ENCODE measurements around the gene EPB41L3. TPM values are rescaled to one million over a fixed set of nuclear protein-coding genes. Genes with fewer than 3 reads are reported as not detected.

The EPB41L3 gene
- polyA plus RNA-seq, 1 donor from 2014 or later: 19.6 TPM

DNA sequence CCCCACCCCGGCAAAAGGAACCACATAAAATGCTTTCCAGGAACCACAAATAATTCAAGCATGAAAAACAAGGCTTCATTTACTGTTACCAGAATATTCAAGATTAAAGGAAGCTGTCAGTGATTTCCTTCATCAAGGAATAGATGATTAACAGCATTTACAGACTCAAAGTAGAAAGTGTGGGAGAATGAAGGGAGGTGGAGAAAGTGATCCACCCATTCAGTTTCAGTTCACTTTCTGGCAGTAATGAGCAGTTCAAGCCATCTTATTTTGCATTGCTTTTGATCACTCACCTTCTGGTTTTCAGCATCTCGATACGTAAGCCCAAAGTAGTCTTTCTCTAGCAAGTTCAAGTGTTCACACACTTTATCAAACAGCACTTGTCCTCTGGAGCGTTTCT, 99.0 kb downstream of the EPB41L3 start:
- no peak for TF ChIP-seq MXI1 (conservative IDR thresholded peaks at IDR 0.05; ENCODE audit: poor library complexity, severe bottlenecking)
- TF ChIP-seq, protein P1, sequence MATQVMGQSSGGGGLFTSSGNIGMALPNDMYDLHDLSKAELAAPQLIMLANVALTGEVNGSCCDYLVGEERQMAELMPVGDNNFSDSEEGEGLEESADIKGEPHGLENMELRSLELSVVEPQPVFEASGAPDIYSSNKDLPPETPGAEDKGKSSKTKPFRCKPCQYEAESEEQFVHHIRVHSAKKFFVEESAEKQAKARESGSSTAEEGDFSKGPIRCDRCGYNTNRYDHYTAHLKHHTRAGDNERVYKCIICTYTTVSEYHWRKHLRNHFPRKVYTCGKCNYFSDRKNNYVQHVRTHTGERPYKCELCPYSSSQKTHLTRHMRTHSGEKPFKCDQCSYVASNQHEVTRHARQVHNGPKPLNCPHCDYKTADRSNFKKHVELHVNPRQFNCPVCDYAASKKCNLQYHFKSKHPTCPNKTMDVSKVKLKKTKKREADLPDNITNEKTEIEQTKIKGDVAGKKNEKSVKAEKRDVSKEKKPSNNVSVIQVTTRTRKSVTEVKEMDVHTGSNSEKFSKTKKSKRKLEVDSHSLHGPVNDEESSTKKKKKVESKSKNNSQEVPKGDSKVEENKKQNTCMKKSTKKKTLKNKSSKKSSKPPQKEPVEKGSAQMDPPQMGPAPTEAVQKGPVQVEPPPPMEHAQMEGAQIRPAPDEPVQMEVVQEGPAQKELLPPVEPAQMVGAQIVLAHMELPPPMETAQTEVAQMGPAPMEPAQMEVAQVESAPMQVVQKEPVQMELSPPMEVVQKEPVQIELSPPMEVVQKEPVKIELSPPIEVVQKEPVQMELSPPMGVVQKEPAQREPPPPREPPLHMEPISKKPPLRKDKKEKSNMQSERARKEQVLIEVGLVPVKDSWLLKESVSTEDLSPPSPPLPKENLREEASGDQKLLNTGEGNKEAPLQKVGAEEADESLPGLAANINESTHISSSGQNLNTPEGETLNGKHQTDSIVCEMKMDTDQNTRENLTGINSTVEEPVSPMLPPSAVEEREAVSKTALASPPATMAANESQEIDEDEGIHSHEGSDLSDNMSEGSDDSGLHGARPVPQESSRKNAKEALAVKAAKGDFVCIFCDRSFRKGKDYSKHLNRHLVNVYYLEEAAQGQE (IDR thresholded peaks at IDR 0.05; ENCODE audit: borderline replicate concordance): no peak
- no peak for TF ChIP-seq RAD21 (conservative IDR thresholded peaks at IDR 0.05)
- TF ChIP-seq EZH2 (IDR thresholded peaks at IDR 0.05; ENCODE audit: borderline replicate concordance, insufficient read depth, low read length, poor library complexity, severe bottlenecking): no peak
- TF ChIP-seq CTCF (IDR thresholded peaks at IDR 0.05; ENCODE audit: poor library complexity, severe bottlenecking): no peak
- no peak for TF ChIP-seq POLR2AphosphoS5 (IDR thresholded peaks at IDR 0.05)
- no peak for TF ChIP-seq TAF1 (IDR thresholded peaks at IDR 0.05; ENCODE audit: low read depth)
- TF ChIP-seq EP300 (conservative IDR thresholded peaks at IDR 0.05; ENCODE audit: poor library complexity, severe bottlenecking): no peak
- no peak for TF ChIP-seq SMC3 (conservative IDR thresholded peaks at IDR 0.05; ENCODE audit: poor library complexity)
- H3K79me2 ChIP-seq (replicated peaks; ENCODE audit: insufficient read depth, low read length): no peaks in the 10 kb centered on the region
- no peaks in the 10 kb centered on the region for H3K27me3 ChIP-seq (ENCODE audit: insufficient read depth, low read depth, low read length)
- no peaks in the 10 kb centered on the region for H3K9me2 ChIP-seq (ENCODE audit: insufficient read depth, low read length)
- no peak overlapping the region for H2AFZ ChIP-seq (ENCODE audit: low read depth, low read length)
- H4K20me1 ChIP-seq (ENCODE audit: insufficient read depth): no peaks in the 10 kb centered on the region
- no peak overlapping the region for H3K4me3 ChIP-seq (ENCODE audit: low read length)
- no peaks in the 10 kb centered on the region for H3K9me3 ChIP-seq (ENCODE audit: low read length)
- H3K9ac ChIP-seq (ENCODE audit: low read length): no peak overlapping the region
- H3K27ac ChIP-seq (ENCODE audit: low read length): no peak overlapping the region
- no peak overlapping the region for H3K4me2 ChIP-seq (ENCODE audit: low read length)
- H3K36me3 ChIP-seq (ENCODE audit: insufficient read depth, low read length): no peaks in the 10 kb centered on the region
- H3F3A ChIP-seq (ENCODE audit: insufficient read depth, low read length, poor library complexity, severe bottlenecking): no peaks in the 10 kb centered on the region

DNA sequence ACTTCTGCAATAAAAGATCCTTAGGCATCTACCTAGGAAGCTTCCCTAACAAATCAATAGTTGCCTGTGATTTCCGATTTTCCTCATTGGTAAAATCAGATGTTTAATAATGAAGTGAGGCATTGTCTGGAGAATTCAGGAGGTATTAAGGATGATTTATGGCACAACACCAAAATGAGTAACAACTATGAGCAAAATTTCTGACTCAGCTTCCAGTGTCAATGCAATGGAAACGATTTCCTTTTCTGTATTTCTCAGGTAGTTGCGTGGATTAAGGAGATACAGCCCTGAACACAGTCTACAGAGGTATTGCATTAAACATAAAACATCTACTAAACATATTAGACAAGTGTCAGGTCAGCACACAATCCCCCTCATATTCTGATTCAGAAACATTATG, 99.5 kb downstream of the EPB41L3 start:
- Histone ChIP-seq H3K27me3 (ENCODE audit: insufficient read depth, low read depth, low read length) (no peaks in the 10 kb centered on the region), H3K9me2 (ENCODE audit: insufficient read depth, low read length) (no peaks in the 10 kb centered on the region), H3K36me3 (ENCODE audit: insufficient read depth, low read length) (no peaks in the 10 kb centered on the region), H3K9me3 (ENCODE audit: low read length) (no peaks in the 10 kb centered on the region), H3K4me3 (ENCODE audit: low read length) (no peak overlapping the region), H3K9ac (ENCODE audit: low read length) (no peak overlapping the region), H4K20me1 (ENCODE audit: insufficient read depth) (no peaks in the 10 kb centered on the region), H2AFZ (ENCODE audit: low read depth, low read length) (no peak overlapping the region), H3F3A (ENCODE audit: insufficient read depth, low read length, poor library complexity, severe bottlenecking) (no peaks in the 10 kb centered on the region), H3K79me2 (replicated peaks; ENCODE audit: insufficient read depth, low read length) (no peaks in the 10 kb centered on the region), H3K27ac (ENCODE audit: low read length) (no peak overlapping the region), H3K4me2 (ENCODE audit: low read length) (no peak overlapping the region)
- no peak for TF ChIP-seq SMC3 (conservative IDR thresholded peaks at IDR 0.05; ENCODE audit: poor library complexity)
- no peak for TF ChIP-seq EP300 (conservative IDR thresholded peaks at IDR 0.05; ENCODE audit: poor library complexity, severe bottlenecking)
- no peak for TF ChIP-seq RAD21 (conservative IDR thresholded peaks at IDR 0.05)
- TF ChIP-seq EZH2 (IDR thresholded peaks at IDR 0.05; ENCODE audit: borderline replicate concordance, insufficient read depth, low read length, poor library complexity, severe bottlenecking): no peak
- no peak for TF ChIP-seq POLR2AphosphoS5 (IDR thresholded peaks at IDR 0.05)
- TF ChIP-seq CTCF (IDR thresholded peaks at IDR 0.05; ENCODE audit: poor library complexity, severe bottlenecking): no peak
- no peak for TF ChIP-seq TAF1 (IDR thresholded peaks at IDR 0.05; ENCODE audit: low read depth)
- no peak for TF ChIP-seq MXI1 (conservative IDR thresholded peaks at IDR 0.05; ENCODE audit: poor library complexity, severe bottlenecking)
- TF ChIP-seq, protein P1 (IDR thresholded peaks at IDR 0.05; ENCODE audit: borderline replicate concordance): no peak

Data from neural cell (in vitro differentiated cells).